HG02588 (cell line): ENCODE measurements around the gene NPEPL1.
"Not testable (repeated sequence)": the region's sequence is repeated elsewhere in the genome, so short reads cannot be mapped to it uniquely, and the experiment has no call there.

Experiments used
- ATAC-seq: cut with Tn5 transposase; IDR thresholded peaks from one replicate; pipeline ENCODE4 v1.9.1; 2021; ENCODE audit warnings: mild to moderate bottlenecking, moderate library complexity; ENCODE audit not compliant: unreplicated experiment

The NPEPL1 gene

DNA sequence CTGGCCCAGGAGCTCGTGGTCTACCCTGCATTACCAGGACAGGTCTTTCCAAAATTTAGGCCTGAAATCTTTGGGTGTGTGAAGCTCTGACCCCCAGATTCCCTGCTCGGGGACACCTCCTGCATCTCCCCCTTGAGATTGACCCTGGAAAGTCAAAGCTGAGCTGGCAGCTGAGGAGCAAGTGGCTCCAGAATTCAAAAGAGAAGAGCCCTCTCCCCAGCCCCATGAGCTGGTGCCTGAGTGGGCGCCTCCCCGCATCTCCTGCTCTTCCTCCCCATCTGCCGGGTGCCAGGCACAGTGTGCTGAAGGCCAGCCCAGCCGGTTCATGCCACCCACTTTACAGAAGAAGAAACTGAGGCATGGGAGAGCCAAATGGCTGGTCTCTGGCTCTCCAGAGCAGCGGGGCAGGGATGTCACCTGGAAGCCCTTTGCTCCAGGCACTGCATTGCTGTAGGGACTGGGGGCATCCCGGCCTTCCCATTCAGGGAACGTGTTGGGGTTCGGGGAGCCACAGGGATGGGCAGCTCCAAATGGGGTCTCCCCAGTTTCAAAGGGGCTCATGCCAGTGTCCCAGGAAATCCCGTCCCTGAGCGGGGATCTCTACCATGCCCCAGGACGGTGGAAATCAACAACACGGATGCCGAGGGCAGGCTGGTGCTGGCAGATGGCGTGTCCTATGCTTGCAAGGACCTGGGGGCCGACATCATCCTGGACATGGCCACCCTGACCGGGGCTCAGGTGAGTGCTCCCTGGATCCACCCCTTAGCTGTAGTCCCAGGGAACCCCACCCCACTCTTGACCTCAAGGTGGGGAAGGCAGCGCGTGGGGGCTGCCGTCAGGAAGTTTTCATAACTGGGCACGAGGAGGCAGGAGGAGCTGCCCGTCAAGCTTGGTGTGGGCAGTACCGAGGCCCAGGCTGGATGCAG, 20.5 kb downstream of the NPEPL1 start:
- no peak for ATAC-seq

DNA sequence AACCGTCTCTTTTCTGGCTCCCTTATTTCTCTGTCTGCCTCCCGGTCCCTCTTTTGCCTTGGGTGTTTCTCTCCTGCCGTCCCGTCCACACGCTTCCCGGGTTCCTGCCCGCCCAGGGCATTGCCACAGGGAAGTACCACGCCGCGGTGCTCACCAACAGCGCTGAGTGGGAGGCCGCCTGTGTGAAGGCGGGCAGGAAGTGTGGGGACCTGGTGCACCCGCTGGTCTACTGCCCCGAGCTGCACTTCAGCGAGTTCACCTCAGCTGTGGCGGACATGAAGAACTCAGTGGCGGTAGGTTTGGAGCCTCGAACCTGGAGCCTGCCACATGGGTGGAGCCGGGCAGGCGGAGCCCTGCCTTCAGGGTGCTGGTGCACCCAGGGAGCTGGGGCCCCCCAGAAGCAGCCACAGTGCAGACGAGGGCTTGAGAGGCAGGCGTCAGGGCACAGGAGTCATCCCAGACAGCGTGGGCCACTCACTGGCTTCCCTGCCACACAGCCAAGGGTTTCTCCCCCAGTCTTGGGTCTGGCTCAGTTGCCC, 21.3 kb downstream of the NPEPL1 start:
- ATAC-seq = no peak

DNA sequence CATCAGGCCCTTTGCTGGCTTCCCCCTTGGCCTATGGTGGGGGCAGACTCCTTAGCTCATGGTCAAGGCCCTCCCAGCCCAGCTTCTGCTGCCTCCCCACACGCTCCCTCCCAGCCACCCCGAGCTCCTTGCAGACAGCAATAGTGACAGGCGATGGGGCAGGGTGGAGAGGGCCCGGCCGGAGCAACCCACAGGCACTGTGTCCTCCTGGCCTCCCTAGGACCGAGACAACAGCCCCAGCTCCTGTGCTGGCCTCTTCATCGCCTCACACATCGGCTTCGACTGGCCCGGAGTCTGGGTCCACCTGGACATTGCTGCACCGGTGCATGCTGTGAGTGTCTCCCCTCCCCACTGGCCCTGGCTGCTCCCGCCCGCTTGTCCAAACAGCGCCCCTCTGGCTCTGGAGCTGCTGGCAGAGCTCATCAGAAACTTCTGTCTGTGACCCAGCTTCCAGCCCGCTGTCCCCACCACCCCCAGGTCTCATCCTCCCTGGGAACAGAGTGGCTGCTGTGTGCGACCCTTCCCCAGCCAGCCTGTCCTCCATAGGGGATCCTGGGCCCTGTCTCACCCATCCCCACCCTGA, 21.8 kb downstream of the NPEPL1 start:
- ATAC-seq = no peak

DNA sequence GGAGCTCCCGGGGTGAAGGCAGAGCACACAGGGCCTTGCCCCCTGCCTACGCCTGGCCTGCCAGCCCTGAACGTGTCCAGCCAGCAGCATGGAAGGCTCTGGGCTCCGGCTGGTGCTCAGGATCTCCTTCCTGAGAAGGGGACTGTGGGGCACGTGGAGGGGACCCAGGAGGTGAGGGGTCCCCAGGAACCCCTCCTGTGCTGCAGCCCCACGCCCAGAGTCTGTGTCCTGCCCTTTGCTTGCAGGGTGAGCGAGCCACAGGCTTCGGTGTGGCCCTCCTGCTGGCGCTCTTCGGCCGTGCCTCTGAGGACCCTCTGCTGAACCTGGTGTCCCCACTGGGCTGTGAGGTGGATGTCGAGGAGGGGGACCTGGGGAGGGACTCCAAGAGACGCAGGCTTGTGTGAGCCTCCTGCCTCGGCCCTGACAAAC, 22.3 kb downstream of the NPEPL1 start:
- ATAC-seq = no peak

DNA sequence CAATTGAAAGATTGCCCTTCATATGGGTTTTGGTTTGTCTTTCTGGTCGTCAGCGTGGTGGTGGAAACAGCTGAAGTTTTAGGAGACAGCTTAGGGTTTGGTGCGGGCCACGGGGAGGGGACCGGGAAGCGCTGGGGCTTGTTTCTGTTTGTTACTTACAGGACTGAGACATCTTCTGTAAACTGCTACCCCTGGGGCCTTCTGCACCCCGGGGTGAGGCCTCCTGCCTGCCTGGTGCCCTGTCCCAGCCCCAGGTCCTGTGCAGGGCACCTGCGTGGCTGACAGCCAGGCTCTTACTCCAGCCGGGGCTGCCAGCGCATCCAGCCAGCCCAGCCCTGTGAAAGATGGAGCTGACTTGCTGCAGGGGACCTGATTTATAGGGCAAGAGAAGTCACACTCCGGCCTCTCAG, 22.8 kb downstream of the NPEPL1 start:
- no peak for ATAC-seq

DNA sequence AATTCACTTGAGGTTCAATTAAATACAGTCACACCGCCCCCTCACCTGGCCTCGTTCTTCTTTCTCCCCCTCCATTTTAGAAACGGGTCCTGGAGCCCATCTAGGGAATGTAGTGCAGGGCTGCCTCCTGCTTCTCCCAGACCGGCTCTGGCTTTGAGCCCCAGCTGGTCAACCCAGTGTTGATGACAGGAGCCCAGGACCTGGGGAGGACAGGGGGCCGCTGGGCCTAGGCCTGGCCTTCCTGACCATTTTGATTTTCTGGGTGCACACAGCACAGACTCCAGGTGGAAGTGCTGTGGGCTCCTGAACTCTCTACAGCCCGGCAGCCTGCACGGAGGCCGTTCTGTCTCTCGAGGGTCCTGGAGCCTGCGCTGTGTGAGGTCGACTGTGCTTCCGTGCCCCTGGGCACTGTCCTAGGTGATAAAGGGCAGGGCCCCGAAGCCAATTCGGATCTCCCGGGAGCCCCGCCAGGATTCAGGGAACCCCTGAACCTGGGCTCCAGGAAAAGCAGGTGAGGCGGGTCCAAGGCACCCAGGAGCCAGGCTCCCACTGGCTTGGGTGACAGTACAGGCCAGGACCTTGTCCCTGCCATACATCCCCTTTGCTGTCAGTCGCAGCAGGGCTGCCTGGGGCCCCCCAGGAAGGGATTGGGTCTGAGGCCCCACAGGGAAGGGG, 23.3 kb downstream of the NPEPL1 start:
- ATAC-seq = no peak

DNA sequence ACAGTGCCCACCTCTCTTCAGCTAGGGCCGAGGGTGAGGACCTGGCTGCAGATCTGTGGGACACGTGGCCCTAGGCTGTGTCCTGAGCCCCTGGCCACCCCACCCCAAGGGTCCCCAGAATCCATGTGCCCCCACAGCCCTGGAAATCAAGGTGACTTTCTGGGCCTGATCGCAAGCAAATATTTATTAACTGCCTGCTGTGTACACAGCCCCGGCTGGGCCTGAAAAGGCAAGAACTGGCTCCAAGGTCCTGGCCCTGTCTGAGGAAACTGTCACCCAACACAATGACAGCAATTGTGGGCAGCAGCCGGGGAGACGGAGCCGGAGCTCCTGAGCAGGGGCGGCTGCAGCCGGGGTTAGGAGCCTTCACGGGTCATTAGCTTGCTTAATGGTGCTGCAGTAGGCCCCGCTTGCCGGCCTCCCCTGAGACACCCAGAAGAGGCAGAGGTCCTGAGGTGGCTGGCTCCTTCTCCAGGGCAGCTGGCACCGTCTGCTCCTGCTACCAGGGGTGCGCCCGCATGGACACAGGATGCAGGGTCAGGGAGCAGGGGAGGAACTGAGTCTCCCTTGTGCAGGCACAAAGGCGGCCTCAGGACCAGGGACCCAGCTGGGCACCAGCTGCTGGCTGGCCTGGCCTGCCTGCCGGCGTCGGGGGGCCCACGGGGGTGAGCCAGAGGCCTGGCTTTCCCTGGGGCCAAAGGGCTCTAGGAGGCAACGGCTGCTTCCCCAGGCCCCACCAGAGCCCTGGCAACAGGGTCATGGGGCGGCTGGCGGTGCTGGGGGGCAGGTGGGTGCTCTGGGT, 24.1 kb downstream of the NPEPL1 start:
- ATAC-seq = no peak

DNA sequence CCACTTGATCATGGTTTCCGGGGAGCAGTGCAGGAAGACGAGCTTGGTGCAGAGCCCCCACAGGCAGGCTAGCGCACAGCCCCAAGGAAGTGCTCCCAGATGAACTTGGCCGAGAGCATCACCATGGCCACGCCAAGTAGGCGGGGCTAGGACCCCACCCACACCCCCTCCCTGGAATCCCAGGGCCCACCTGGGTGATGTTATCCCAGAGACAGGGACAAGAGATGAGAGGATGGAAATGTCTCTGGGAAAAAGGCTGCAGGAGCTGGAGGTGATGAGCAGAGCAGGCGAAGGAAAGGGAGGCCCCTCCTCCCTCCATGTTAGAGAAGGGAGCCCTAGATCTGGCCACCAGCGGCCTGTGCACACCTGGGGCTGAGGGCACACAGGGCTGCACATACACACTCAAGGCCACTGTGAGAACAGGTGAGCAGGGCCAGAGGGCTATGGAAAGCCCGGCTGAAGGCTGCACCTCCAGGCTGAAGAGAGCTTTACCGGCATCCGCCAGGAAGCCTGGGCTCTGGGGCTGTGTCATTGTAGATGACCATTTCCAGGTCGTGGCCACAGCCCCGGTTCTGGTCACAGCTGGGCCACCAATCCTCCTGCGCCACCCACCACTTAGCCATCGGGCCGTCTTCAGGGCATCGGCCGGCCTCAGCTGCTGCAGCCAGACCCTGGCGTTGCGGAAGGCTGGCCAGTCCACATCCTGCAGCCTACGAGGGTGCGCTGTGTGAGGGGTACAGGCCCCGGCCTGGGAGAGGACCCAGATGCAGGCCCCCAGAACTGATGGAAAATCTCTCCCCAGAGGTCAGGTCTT, 24.9 kb downstream of the NPEPL1 start:
- no peak for ATAC-seq

DNA sequence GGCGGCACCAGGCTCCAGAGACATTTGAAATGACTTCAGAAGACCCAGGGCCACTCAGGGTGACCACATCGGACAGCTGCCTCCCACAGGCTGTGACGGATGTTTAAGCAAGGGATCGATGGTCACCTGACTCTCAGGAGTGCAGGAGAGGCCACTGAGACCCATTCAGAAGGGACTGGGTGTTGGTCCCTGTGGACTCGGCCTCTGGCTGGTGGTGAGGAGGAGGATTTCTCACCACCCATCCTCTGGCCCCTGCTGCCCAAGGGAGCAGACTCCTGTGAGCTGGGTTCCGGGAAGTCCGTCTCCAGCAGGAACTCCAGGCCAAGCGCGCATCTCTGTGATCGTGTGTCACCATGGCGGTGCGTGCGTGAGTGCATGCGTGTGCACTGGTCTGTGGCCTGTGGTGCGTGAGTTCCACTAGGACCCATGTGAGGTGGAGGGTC, 25.5 kb downstream of the NPEPL1 start:
- ATAC-seq = no peak

DNA sequence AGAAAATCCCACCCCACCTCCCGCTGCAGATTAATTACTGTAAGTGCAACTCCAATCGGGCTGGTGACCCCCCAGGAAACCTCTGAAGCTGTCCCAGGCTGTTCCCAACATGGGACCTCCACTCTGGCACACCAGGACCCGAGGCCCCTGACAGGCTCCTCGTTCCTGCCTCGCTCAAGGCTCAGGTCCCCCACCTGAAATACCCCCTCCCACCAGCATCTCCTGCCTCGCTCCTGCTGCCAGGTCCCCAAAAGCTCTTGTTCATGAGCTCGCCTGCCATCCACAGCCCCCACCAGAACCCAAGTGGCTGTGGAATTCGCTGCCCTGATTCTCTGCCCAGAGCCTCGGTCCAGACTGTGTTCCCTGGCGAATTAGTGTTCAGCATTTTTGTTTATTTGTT, 26.1 kb downstream of the NPEPL1 start:
- ATAC-seq = no peak

DNA sequence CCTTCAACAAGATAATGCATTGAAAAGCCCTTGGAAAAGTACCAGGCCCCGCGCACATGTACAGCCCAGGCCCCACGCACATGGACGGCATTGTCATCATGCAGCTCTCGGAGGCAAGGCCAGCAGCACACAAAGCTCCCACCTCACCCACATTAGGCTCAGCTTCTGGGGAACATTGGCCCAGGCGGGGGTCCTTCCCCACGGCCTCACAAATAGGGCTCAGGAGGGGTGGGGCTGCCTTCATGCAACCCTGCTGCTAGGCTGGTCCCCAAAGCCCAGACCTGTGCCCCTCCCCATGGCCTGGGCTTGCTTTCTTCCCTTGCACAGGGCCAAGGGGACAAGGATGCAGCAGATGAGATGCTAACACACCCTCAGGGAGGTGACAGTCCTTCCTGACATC, 26.7 kb downstream of the NPEPL1 start:
- ATAC-seq = no peak

DNA sequence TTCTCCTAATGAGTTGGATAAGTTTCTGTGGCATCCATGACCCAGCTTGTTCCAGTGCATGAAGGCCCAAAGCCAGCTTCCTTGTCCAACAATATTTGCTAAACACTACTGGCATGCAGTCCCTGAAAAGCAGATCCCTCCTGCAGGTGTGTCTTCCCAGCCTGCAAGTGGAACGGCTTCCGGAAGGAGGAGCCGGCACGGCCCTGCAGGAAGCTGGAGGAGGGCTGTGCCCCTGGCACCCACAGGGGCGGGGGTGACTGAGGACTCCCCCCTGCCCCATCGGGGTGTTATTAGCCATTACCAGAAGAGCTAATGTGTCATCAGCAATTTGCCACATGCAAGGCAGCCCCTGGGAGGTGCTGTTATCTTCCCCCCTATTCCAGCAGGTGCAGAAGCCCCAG, 27.4 kb downstream of the NPEPL1 start:
- no peak for ATAC-seq

DNA sequence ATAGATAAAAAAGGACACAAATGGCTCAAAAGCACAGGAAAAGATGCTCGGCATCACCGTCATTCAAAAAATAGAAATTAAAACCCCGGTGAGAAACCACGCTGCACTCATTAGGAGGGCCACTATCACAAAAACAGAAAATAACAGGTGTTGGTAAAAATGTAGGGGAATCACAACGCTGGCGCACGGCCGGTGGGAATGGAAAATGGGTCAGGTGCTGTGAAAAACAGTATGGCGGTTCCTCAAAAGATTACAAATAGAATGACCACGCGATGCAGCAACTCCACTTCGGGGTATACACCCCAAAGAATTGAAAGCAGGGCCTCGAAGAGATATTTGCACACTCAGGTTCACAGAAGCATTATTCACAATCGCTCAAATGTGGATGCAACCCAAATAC, 28.3 kb downstream of the NPEPL1 start:
- no peak for ATAC-seq

DNA sequence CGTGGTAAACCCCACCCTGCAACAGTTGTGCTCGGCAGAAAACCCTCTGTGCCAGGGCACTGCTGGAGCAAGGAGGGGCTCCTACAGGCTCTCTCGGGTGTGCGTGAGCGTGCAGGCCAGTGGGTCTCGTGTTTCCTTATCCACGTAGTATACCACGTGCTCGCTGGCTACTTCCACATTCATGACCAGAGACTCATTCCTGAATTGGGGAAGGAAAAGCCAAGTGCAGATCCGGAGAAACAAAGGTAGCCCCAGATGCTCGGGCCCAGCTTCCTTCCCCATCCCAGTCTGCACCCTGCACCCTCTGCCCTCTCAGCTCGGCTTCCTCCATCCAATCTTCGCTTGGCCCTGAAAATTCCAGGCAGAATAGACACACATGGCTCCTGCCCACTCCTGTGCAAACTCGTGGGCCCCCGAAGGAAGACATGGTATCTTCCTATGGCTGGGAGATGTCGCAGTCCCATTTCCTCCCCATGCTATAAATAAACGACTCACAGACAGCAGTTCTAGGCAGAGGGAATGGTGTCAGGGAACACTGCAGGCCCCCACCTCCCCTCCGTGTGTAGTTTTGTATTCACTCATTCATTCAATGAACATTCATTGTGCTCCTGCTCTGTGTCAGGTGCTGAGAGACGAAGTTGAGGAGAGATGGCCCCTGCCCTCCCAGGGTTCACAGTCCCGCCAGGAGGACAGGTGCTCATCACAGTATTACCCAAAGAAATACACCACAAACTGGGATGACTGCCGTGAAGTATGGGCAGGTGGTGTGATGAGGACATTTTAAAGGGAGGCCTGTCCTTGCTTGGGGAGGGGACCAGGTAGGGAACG, 29.6 kb downstream of the NPEPL1 start:
- no peak for ATAC-seq

DNA sequence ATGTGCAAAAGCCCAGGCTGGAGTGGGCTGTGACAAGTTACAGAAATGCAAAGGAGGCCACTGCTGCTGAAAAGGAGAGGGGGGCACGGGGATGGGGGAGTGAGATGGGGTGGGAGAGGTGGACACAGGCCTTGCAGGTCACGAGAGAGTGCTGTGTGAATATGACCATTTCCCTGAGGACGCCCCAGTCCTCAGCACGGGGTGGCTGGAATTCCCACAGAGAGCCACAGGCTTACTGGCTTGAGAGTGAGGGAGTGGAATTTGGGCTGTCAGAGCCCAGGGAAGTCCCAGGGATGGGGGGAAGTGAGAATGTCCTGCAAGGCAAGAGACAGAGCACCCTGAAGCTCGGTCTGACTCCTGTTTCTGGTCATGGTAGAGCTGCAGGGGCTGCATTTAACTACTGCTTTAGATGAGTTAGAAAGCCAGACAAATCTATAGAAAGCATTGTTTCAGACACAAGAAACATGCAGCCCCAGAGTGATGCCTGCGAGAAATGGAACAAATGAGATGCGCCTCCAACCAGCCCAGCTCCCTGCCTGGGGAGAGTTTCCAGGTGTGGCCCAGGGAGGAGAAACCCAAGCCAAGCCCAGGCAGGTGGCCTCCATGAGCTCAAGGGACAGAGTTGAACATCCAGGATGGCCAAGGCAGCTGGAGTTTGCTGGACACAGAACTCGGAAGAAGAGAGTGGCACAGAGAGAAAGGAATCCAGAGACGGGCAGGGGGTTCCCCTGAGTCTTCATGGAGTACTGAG, 30.5 kb downstream of the NPEPL1 start:
- no peak for ATAC-seq

DNA sequence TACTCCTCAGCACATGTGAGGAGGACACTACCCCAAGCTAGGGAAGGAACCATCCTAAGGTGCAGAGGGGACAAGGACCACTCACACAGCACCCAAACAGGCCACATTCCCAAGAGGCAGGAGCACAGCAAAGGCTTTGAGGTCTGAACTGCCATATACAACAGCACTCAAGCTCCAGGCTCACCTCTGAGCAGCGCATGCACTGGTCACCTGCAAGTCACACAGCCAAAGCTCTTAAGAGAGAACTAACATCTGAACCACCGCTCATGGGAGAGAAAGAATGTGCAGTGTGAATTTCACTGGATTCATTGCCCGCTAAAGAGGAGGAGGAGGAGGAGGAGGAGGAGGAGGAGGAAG, 31.0 kb downstream of the NPEPL1 start:
- ATAC-seq = no peak

DNA sequence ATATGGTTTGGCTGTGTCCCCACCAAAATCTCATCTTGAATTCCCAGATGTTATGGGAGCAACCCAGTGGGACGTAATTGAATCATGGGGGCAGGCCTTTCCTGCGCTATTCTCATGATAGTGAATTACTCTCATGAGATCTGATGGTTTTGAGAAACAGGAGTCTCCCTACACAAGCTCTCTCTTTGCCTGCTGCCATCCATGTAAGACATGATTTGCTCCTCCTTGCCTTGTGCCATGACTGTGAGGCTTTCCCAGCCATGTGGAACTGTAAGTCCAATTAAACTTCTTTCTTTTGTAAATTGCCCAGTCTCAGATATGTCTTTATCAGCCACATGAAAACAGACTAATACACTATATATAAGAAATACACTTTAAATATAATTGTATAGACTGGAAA, 33.6 kb downstream of the NPEPL1 start:
- not testable (repeated sequence) for ATAC-seq

DNA sequence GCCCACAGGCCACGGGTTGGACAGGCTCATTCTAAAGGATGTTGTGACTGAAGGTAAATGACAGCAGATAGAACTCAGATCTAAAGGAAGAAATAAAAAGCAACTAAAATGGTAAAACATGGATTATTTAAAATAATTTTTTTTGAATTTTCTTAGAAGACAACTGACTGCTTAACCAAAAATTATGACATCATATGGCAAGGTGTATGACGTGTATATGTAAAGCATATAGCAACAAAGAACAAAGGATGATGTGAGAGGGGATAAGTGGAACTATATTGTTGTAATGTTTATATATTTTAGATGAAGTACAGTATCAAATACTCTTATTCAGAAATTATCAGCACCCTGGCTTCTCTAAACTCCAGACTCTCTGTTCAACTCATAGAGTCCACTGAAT, 38.6 kb downstream of the NPEPL1 start:
- ATAC-seq = no peak
